GM21723 (cell line): ENCODE results near the gene SYNE3.

Experiments used
- ATAC-seq: cut with Tn5 transposase; IDR thresholded peaks from one replicate; pipeline ENCODE4 v1.9.1; 2021; ENCODE audit warnings: mild to moderate bottlenecking, moderate library complexity; ENCODE audit not compliant: unreplicated experiment

The SYNE3 gene

GRCh38 chr14:95475540-95476240 is 40.8 kb downstream of the SYNE3 start:
- ATAC-seq: no peak

- ATAC-seq: no peak
These were observed 41.5 kb downstream of the SYNE3 start for GRCh38 chr14:95474941-95475340.

GRCh38 chr14:95474486-95474885 is 42.0 kb downstream of the SYNE3 start:
- no peak for ATAC-seq

GRCh38 chr14:95472819-95473251 is 43.6 kb downstream of the SYNE3 start:
- no peak for ATAC-seq

GRCh38 chr14:95471476-95471875 is 45.0 kb downstream of the SYNE3 start:
- no peak for ATAC-seq

- ATAC-seq: no peak
These were observed 45.4 kb downstream of the SYNE3 start for GRCh38 chr14:95471016-95471415.

- ATAC-seq: no peak
These were observed 47.3 kb downstream of the SYNE3 start for GRCh38 chr14:95469134-95469481.

- no peak for ATAC-seq
These were observed 47.9 kb downstream of the SYNE3 start for GRCh38 chr14:95468448-95469133.

GRCh38 chr14:95467657-95468056 is 48.8 kb downstream of the SYNE3 start:
- no peak for ATAC-seq

GRCh38 chr14:95467232-95467631 is 49.2 kb downstream of the SYNE3 start:
- no peak for ATAC-seq
